MG63 (cell line): ENCODE measurements around the gene DCAF6. TPM values are rescaled to one million over a fixed set of nuclear protein-coding genes. Genes with fewer than 3 reads are reported as not detected.

Experiments used
- DNase-seq: peaks from one replicate; pipeline ENCODE4 v3.0.0-alpha.2; 2020
- H3K27me3 ChIP-seq: fragments of 250-450 bp; sonication (Bioruptor Pico); 2 replicates; pipeline ENCODE4 v1.5.1; 2020; ENCODE audit warnings: mild to moderate bottlenecking, moderate library complexity
- H3K36me3 ChIP-seq: fragments of 250-450 bp; sonication (Bioruptor Pico); 2 replicates; pipeline ENCODE4 v1.5.1; 2020; ENCODE audit warnings: mild to moderate bottlenecking, moderate library complexity
- H3K4me3 ChIP-seq: fragments of 250-450 bp; sonication (Bioruptor Pico); 2 replicates; pipeline ENCODE4 v1.5.1; 2020; ENCODE audit warnings: mild to moderate bottlenecking, moderate library complexity
- H3K9me3 ChIP-seq: fragments of 250-450 bp; sonication (Bioruptor Pico); 2 replicates; pipeline ENCODE4 v1.5.1; 2020; ENCODE audit warnings: mild to moderate bottlenecking, moderate library complexity
- total RNA-seq: library from RNA; depleted of rRNA; stranded (reverse); fragments of >200 nt; shearing (Covaris generic); gene quantifications from 2 replicates; pipeline ENCODE4 v1.2.3, GENCODE V29; 2014; ENCODE audit warnings: low replicate concordance

Gene DCAF6
- total RNA-seq, 1 experiment from 2014 or later: 70.1 TPM

GRCh38 chr1:167936930-167937708, 636 bp downstream of the DCAF6 start, which contains the start of gene MPC2:
Gene MPC2, minus strand, starts transcription at chr1:167937072. Its CDS starts 1,231 bp downstream, at chr1:167935841.
- Histone ChIP-seq H3K36me3 (peaks cover 8% of the 10 kb centered on the region), H3K4me3 (peak within 1 kb of the TSS; percentile 69), H3K27me3 (no peaks in the 10 kb centered on the region), H3K9me3 (no peaks in the 10 kb centered on the region)
- peak; percentile 80 for DNase-seq

DNA sequence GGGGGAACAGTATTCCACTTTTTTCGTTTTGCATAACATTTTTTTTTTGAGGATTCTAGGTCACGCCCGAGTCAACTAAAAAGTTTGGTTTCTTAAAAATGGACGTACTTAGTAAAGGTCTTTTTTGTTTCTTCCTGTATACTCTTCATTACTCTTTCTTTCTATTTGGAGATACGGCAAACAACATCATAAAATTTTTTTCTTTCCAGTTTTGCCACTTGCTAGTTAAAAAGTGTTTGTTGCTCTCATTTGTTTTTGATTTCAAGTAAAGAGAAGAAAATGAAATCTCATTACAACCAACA, 1.2 kb downstream of the DCAF6 start:
- DNase-seq: no peak

DNA sequence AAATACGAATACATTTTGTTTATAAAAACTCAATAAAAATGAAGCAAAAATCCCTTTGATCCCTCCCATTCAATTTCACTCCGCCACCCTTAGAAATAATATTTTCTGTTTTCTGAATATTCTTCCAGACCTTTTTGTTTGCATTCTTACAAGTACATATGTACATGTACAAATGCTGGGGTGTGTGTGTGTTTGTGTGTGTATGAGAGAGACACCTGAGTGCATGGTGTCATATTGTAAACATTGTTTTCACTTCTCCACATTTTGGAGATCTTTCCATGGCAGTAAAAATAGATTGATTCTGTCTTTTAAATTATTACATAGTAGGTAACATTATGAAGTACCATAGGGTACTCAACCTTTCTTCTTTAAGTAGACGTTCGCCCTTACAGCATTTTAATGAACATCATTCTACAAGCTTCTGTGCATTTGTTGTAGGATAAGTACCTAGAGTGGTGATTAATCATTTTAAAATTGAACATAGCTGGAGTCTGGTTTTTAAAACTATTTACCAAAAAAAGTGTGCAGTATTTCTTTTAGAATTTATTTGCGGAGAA, 1.7 kb downstream of the DCAF6 start:
- H3K4me3 ChIP-seq: peak overlapping the region; percentile 69
- H3K9me3 ChIP-seq: no peaks in the 10 kb centered on the region; the same call in 1 of the 2 replicates
- H3K36me3 ChIP-seq: peaks cover 12% of the 10 kb centered on the region
- no peaks in the 10 kb centered on the region for H3K27me3 ChIP-seq
- DNase-seq: no peak

More for the DNA sequence above, 1.2 kb downstream of the DCAF6 start:
- peaks cover 11% of the 10 kb centered on the region for H3K36me3 ChIP-seq
- no peaks in the 10 kb centered on the region for H3K9me3 ChIP-seq
- peak overlapping the region; percentile 69 for H3K4me3 ChIP-seq
- H3K27me3 ChIP-seq: no peaks in the 10 kb centered on the region

- Histone ChIP-seq H3K9me3 (no peaks in the 10 kb centered on the region; the same call in 1 of the 2 replicates), H3K4me3 (no peak overlapping the region), H3K27me3 (no peaks in the 10 kb centered on the region), H3K36me3 (peaks cover 19% of the 10 kb centered on the region)
- DNase-seq: no peak
These were observed 3.8 kb downstream of the DCAF6 start for GRCh38 chr1:167940264-167940663.

DNA sequence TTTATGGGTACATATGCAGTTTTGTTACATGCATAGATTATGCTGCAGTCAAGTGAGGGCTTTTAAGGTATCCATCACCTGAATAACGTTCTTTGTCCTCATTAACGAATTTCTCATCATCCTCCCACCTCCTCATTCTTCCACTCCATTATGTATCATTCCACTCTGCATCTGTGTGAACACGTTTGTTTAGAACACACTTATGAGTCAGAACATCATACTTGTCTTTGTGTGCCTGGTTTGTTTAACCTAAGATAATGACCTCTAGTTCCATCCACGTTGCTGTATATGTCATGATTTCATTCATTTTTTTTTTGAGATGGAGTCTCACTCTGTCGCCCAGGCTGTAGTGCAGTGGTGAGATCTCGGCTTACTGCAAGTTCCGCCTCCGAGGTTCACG, 7.1 kb downstream of the DCAF6 start:
- H3K27me3 ChIP-seq: no peaks in the 10 kb centered on the region
- no peak for DNase-seq
- H3K36me3 ChIP-seq: peaks cover 14% of the 10 kb centered on the region
- no peak overlapping the region for H3K4me3 ChIP-seq
- H3K9me3 ChIP-seq: no peaks in the 10 kb centered on the region; the same call in 1 of the 2 replicates

GRCh38 chr1:167947733-167948132, 11.2 kb downstream of the DCAF6 start:
- H3K4me3 ChIP-seq: no peak overlapping the region
- DNase-seq: no peak

GRCh38 chr1:167949785-167950184, 13.3 kb downstream of the DCAF6 start:
- no peak overlapping the region for H3K4me3 ChIP-seq
- H3K36me3 ChIP-seq: peaks cover 22% of the 10 kb centered on the region
- H3K27me3 ChIP-seq: no peaks in the 10 kb centered on the region
- no peak for DNase-seq
- H3K9me3 ChIP-seq: no peaks in the 10 kb centered on the region

More at GRCh38 chr1:167947733-167948132, 11.2 kb downstream of the DCAF6 start:
- H3K9me3 ChIP-seq: no peaks in the 10 kb centered on the region; the same call in 1 of the 2 replicates
- H3K36me3 ChIP-seq: peaks cover 10% of the 10 kb centered on the region
- no peaks in the 10 kb centered on the region for H3K27me3 ChIP-seq

DNA sequence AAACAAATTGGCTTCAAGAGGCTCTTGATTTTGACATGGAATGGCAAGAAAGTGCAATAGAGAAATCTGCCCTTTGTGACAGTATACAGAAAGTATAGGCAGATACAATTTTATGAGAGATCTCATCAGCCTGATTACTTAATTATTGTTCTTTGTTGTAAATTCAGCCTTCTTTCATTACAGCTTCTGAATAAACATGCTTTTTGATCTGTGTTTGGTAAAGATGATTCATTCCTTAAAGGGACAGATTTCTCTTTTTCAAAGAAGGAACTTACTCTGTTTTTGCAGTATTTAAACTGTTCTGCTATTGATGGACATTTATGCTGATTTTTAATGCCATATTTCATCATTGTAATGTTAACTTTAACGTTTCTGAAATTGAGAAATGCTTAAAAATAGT, 14.1 kb downstream of the DCAF6 start:
- H3K27me3 ChIP-seq: no peaks in the 10 kb centered on the region
- H3K4me3 ChIP-seq: no peak overlapping the region
- peaks cover 26% of the 10 kb centered on the region for H3K36me3 ChIP-seq
- H3K9me3 ChIP-seq: no peaks in the 10 kb centered on the region
- no peak for DNase-seq

- Histone ChIP-seq H3K9me3 (no peaks in the 10 kb centered on the region), H3K36me3 (peaks cover 26% of the 10 kb centered on the region), H3K4me3 (no peak overlapping the region), H3K27me3 (no peaks in the 10 kb centered on the region)
- DNase-seq: no peak
These were observed 19.4 kb downstream of the DCAF6 start for GRCh38 chr1:167955915-167956314.

- no peak overlapping the region for H3K4me3 ChIP-seq
- H3K27me3 ChIP-seq: no peaks in the 10 kb centered on the region
- H3K9me3 ChIP-seq: no peaks in the 10 kb centered on the region
- no peak for DNase-seq
- H3K36me3 ChIP-seq: peaks cover 23% of the 10 kb centered on the region
These were observed 21.2 kb downstream of the DCAF6 start for GRCh38 chr1:167957710-167958109.

DNA sequence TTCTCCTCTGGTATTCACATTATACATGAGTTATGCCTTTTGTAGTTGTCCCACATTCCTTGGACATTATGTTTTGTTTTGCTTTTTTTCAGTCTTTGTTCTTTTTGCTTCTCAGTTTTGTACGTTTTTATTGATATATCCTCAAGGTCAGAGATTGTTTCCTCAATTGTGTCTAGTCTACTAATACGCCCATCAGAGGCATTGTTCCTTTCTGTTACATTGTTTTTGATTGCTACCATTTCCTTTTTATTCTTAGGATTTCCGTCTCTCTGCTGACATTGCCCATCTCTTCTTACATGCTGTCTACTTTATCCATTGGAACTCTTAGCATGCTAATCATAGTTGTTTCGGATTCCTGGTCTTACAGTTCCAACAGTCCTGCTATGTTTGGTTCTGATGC, 28.2 kb downstream of the DCAF6 start:
- no peaks in the 10 kb centered on the region for H3K9me3 ChIP-seq
- DNase-seq: no peak
- no peaks in the 10 kb centered on the region for H3K27me3 ChIP-seq
- no peak overlapping the region for H3K4me3 ChIP-seq
- peaks cover 20% of the 10 kb centered on the region for H3K36me3 ChIP-seq

- peaks cover 22% of the 10 kb centered on the region for H3K36me3 ChIP-seq
- no peak for DNase-seq
- H3K27me3 ChIP-seq: no peaks in the 10 kb centered on the region
- no peaks in the 10 kb centered on the region for H3K9me3 ChIP-seq
- H3K4me3 ChIP-seq: no peak overlapping the region
These were observed 29.6 kb downstream of the DCAF6 start for GRCh38 chr1:167966050-167966449.

GRCh38 chr1:167968569-167968968, 32.1 kb downstream of the DCAF6 start:
- H3K36me3 ChIP-seq: peaks cover 26% of the 10 kb centered on the region
- no peak overlapping the region for H3K4me3 ChIP-seq
- no peaks in the 10 kb centered on the region for H3K27me3 ChIP-seq
- H3K9me3 ChIP-seq: no peaks in the 10 kb centered on the region
- DNase-seq: no peak

DNA sequence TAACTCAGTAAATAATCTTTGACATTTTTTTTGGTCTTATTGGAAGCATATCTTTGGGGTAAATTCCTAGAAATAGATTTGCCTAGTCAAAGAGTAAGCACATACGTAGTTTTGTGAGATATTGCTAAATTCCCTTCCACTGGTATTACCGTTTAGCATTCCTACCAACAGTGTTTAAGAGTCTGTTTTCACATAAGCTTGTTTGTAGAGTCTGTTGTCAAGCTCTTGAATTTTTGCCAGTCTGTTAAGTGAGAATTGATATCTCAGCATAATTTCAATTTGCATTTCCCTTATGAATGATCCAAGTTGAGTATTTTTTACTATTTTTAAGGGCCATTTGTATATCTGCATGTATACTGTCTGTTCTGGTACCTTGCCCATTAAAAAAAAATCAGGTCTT, 37.3 kb downstream of the DCAF6 start:
- H3K36me3 ChIP-seq: peaks cover 45% of the 10 kb centered on the region

GRCh38 chr1:167974698-167975097, 38.2 kb downstream of the DCAF6 start:
- DNase-seq: no peak
- H3K36me3 ChIP-seq: peaks cover 52% of the 10 kb centered on the region
- peaks cover 8% of the 10 kb centered on the region; the same call in 1 of the 2 replicates for H3K9me3 ChIP-seq
- no peaks in the 10 kb centered on the region for H3K27me3 ChIP-seq
- no peak overlapping the region for H3K4me3 ChIP-seq

More for the DNA sequence above, 37.3 kb downstream of the DCAF6 start:
- H3K27me3 ChIP-seq: no peaks in the 10 kb centered on the region
- DNase-seq: no peak
- H3K9me3 ChIP-seq: peaks cover 8% of the 10 kb centered on the region; the same call in 1 of the 2 replicates
- H3K4me3 ChIP-seq: no peak overlapping the region

DNA sequence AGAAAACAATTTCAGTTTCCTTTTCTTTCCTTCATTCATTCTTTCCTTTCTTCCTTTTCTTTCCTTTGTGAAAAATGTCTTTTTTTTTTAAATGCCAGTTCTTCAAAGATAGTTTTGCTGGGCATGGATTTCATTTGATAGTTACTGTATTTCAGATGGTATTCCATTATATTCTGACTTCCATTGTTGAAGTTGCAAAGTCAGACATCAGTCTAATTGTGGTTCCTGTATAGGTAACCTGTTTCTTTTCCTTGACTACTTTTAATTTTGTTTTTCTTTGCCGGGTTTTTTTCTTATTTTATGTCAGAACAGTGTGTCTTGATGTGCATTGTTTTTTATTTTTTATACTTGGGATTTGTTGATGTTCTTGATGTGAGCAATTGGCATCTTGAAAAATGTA, 40.8 kb downstream of the DCAF6 start:
- DNase-seq: no peak
- Histone ChIP-seq H3K36me3 (peaks cover 55% of the 10 kb centered on the region), H3K9me3 (peaks cover 8% of the 10 kb centered on the region; the same call in 1 of the 2 replicates), H3K27me3 (no peaks in the 10 kb centered on the region), H3K4me3 (no peak overlapping the region)

DNA sequence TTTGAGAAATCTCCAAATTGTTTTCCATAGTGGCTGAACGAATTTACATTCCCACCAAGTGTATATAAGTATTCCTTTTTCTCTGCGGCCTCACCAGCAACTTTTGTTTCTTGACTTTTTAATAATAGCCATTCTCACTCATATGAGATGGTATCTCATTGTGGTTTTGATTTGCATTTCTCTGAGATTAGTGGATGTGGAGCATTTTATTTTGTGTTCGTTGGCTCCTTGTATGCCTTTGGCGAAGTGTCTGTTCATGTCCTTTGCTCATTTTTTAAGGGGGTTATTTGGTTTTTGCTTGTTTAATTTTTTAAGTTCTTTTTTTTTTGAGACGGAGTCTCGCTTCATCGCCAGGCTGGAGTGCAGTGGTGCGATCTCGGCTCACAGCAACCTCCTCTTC, 45.5 kb downstream of the DCAF6 start:
- no peaks in the 10 kb centered on the region for H3K27me3 ChIP-seq
- H3K36me3 ChIP-seq: peaks cover 35% of the 10 kb centered on the region
- H3K4me3 ChIP-seq: no peak overlapping the region
- DNase-seq: no peak
- peaks cover 6% of the 10 kb centered on the region; the same call in 1 of the 2 replicates for H3K9me3 ChIP-seq
